Endometrium (tissue), 2 donors: Measurements from ENCODE around the gene SLC47A1.
"Not testable (repeated sequence)": the region's sequence is repeated elsewhere in the genome, so short reads cannot be mapped to it uniquely, and the experiment has no call there.

Experiments used
- FAIRE-seq: peaks from 2 replicates; lab custom pipeline; 2012; peaks lifted over from hg19 to GRCh38; lab: Jason Lieb, UNC
- donor health status: control.
- donor health status: control.

The SLC47A1 gene

DNA sequence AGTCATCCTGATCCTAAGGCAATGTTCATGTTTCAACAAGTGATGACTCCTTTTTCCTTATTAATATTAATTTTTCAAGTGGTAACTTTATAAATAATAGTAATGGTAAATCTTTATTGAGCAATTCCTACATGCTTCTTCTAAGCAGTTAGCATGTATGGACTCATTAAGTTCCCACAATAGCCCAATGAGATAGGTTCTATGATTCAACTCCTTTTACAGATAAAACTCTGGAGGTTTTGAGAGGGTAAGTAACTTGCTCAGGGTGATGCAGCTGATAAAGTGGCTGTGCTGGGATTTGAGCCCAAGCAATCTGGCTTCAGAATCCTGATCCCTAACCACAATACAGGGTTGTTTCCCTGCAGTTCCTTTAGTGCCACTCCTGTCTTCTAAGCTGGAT is 25.3 kb downstream of the SLC47A1 start:
- FAIRE-seq: no peak

- FAIRE-seq: no peak
Measured at GRCh38 chr17:19561697-19562318, 28.2 kb downstream of the SLC47A1 start.

DNA sequence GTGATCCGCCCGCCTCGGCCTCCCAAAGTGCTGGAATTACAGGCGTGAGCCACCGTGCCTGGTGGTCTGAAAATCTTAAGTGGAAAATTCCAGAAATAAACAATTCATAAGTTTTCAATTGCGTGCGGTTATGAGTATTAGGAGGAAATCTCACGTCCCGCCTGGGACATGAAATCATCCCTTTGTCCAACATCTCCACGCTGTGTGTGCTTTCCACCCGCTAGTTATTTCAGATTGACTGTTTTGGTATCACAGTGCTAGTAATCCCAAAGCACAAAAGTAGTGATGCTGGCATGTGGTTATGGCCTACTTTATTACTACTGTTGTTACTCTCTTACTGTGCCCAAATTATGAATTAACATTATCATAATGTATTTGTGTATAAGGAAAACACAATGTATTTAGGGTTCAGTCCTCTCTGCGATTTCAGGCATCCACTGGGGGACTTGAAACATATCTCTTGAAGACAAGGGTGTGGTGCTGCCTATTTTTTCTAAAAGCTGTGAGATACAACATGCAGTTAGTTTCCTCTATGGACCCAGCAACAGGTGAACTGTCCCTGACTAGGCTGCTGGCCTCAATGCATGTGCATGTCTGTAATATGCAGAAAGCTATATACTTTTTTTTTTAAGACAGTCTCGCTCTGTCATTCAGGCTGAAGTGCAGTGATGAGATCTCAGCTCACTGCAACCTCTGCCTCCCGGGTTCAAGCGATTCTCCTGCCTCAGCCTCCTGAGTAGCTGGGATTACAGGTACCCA is 32.3 kb downstream of the SLC47A1 start:
- no peak for FAIRE-seq

DNA sequence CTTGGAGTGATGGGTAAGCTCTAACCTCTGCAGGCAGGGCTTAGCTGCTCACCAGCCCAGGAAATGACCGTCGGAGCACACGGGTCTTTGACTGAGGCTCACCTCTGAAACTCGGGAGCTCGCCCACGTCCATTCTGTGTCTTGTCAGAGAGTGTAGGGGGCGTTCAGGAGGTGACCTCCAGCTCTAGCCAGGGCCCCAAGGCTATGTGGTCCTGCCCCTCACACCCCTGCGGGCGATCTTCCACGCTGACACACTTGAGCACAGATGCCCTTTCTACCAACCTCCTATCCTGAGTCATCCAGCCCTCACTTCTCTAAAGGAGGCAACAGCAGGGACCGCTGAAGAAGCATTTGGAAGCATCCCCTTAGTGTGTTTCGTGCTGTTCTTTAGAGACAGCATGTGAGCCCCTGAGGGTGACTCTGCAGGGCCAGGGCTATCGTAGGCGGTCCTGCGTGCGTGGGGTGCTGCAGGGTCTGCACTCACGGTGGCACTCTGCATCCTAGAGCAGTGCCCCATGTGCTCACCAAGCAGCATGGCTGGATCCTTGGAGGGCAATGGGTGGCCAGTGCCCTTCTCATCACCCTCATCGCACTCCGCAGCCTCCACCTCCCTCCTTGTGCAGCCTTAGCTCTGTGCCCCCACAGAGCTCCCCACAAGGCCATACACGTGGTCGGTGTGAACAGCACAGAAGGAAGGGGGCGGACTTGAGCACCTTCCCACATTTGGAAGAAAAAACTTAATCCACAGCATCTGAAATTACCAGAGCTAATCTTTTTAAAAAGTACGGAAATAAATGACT is 33.8 kb downstream of the SLC47A1 start:
- no peak for FAIRE-seq

- no peak for FAIRE-seq
Measured at GRCh38 chr17:19568016-19568350, 34.3 kb downstream of the SLC47A1 start.

- no peak for FAIRE-seq
Measured at GRCh38 chr17:19569785-19570543, 36.3 kb downstream of the SLC47A1 start.

DNA sequence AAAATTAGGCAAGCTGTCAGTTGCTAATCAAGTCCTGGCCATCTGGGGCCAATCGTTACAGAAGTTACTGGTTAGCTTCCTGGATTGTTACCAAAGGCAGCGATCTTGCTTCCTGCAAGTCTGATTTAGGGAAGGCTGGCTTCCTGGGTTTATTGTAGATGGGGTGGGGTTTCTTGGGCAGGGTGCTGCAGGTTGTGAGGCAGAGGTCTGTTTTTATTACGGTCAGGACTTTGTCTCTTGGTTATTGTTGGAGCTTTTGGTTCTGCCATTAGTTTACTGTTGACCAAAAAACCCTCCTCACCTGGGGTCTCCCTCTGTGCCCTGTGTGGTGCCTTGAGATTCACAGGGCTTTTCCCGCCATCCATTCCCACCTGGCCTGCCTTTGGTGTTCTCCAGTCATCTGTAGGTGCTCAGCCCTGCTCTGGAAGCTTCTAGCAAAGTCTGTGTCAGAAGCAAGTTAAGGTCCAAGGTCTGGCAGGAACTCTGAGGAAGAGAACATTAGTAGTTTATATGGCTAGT is 36.9 kb downstream of the SLC47A1 start:
- FAIRE-seq: no peak

GRCh38 chr17:19573075-19573474 is 39.4 kb downstream of the SLC47A1 start:
- FAIRE-seq: no peak

DNA sequence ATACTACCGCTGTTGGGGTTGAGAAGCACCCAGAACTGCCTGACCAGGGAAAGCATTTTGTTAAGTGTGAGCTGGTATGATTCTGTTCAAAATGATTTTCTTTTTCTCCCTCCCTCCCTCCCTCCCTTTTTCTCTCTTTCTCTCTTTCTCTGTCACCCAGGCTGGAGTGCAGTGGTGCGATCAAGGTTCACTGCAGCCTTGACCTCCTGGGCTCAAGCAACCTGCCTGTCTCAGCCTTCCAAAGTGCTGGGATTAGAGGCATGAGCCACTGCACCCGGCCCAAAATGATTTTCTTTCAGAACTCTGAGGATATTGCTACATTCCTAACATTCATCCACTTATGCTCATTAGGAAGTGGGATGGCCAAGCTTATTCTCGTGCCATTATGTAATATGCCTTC is 41.3 kb downstream of the SLC47A1 start:
- no peak for FAIRE-seq

- FAIRE-seq: no peak
Measured at GRCh38 chr17:19578545-19578944, 44.9 kb downstream of the SLC47A1 start.

DNA sequence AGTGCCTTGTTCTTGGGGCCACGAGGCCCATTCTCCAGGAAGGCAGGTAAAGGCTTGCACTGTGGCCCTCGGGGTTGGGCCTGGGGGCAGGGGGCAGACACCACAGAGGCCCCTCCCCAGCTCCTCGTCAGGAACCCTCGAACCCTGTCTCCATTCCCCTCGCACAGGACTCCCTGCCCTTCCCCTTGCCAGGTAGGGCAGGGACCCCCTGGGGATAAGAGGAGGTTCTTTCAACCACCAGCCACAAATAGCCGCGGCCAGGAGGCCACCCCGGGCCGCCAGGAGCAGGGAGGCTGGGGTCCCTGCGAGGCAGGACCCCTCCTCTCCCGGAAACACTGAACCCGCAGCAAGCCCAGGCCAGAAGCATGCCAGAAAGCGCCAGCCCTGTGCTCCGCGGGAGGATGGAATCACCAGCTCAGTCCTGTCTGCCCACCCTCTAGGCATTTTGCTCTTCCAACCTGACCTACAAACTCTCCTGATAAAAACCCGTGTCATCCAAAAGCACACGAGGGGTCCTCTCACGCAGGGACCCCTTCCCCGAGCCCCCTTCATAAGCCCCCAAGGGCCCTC is 45.6 kb downstream of the SLC47A1 start:
- FAIRE-seq: no peak

DNA sequence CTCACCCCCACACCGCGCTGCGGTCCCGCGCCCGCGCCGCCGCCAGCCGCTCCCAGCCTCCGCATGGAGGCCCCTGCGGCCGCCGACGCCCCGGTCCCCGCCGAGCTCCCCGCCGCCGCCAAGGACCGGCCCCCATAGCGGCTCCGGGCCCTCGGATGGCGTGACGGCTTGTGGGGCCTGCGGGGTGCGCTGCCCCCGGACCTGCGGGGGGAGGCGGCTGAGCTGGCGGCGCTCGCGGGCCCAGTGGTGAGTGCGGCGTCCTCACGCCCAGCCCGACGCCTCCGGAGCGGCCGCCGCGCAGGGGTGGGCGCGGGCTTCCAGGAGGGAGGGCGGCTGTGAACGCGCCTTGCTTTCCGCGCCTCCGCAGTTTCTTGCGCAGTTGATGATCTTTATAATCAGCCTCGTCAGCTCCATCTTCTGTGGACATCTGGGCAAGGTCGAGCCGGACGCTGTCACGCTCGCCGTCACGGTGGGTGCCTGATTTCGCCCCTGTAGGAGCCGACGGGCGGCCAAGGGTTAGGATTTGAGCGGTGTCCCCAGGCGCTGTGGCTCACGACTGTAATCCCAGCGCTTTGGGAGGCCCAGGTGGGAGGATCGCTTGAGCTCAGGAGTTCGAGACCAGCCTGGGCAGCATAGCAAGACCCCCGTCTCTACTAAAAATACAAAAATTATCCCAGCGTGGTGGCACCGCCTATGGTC is 46.4 kb downstream of the SLC47A1 start:
- FAIRE-seq: no peak

GRCh38 chr17:19580566-19580920 is 46.9 kb downstream of the SLC47A1 start:
- not testable (repeated sequence) for FAIRE-seq

GRCh38 chr17:19582152-19582551 is 48.5 kb downstream of the SLC47A1 start:
- FAIRE-seq: not testable (repeated sequence)

GRCh38 chr17:19583871-19584270 is 50.2 kb downstream of the SLC47A1 start:
- FAIRE-seq: no peak

DNA sequence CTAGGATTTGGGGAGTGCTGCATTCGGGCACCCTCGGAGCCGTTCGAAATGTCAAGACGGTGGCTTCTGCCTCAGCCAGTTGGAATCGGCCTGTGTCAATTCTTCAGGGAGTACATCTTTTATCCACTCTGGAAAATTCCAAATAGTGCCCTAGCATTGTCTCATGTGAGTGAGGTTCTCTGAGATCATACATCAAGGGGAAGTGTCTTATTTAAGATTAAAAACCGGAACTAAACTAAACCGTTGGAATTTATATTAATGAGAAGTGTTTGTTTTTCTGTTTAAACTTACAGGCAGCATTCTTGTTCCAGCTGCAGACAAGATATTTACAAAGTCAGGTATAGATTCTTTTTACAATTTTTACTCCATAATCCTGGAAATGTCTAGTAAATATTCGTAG is 56.8 kb downstream of the SLC47A1 start:
- FAIRE-seq: no peak

DNA sequence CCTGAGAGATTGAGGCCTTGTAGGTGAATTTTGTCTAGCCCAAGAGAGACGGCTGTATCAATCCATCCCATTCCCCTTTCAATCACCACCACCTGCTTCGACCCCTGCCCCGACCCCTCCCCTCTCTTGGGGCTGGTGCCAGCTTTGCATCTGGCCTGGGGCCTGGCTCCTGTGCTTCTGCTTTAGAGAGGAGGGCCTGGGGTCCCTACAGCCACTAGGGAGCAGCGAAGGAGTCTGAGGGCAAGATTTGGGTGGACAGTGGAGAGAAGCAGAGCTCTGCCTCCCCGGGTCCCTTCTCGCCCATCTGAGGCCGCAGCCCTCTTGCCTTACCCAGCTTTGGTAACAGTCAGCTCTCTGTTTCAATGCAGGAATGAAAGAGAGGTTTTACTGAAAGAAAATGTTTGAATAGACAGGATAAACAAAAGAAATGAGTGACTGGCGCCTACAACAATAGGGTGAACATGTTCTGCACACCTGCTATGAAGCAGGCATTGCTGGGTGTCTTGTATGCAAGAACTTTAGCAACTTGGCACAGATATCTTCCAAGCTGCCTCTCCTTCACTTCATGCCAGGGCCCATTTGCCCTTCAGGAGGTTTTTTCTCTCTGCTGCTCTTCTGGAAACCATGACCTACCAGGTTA is 57.4 kb downstream of the SLC47A1 start:
- FAIRE-seq: no peak

DNA sequence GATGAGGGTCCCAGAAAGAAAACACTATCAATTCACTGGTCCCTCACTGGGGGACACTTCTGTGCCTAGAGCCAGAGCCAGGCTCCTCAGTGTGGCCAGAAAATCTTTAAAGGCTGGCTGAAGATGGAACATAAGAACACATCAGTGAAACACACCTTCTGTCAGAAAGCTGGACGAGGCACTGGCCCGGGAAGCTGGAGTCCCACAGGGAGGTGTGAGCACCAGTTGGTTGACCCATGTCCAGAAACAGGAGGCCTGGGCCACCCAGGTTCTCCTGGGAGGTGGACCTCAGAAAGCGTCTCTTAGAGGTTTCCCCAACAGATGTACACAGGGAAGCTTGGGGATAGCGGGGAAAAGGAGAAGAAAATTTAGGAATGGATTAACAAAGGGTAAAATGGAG is 58.7 kb downstream of the SLC47A1 start:
- no peak for FAIRE-seq

- FAIRE-seq: no peak
Measured at GRCh38 chr17:19596869-19597268, 63.2 kb downstream of the SLC47A1 start.

DNA sequence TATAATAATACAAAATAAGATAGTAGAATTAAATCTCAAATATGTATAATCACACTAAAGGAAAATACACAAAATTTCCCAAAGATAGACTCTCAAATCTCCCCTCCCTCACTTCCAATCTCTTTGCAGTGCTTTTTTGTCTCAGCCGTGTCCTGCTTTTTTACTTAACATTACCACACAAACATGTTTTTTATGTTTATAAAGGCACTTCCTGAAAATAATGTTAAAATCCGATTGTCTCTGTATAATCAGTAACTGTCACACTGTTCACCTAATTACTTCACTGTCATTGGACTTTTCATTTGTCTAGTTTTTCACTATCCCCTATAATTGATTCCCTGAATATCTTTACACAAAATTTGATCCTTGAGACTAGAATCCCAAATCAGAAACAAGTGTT is 76.7 kb downstream of the SLC47A1 start:
- no peak for FAIRE-seq

GRCh38 chr17:19610879-19611278 is 77.2 kb downstream of the SLC47A1 start:
- FAIRE-seq: no peak
